Sigmoid colon (tissue), 4 donors: ENCODE results near the gene SHB.

Experiments used
- EP300 ChIP-seq, 4 donors: sonication (generic); formaldehyde crosslinking; IDR thresholded peaks; one replicate each; pipeline ENCODE4 v1.6.1; 2017; ENCODE audit warnings: antibody characterized with exemption in 4 of 4
- POLR2A ChIP-seq, 2 donors: fragments of 450-650 bp; IDR thresholded peaks; one replicate each; pipeline ENCODE4 v1.6.1; 2016; ENCODE audit warnings: antibody characterized with exemption in 2 of 2, mild to moderate bottlenecking in 2 of 2, moderate library complexity in 2 of 2
- TF ChIP-seq, protein P1 (sequence below), 4 experiments: fragments of 450-650 bp in 3 of 4; fragments of 200-600 bp in 1 of 4; IDR thresholded peaks; one replicate each; pipeline ENCODE4 v1.5.1; 2016 to 2019; ENCODE audit warnings: antibody characterized with exemption in 4 of 4, mild to moderate bottlenecking in 3 of 4, moderate library complexity in 2 of 4

DNA sequence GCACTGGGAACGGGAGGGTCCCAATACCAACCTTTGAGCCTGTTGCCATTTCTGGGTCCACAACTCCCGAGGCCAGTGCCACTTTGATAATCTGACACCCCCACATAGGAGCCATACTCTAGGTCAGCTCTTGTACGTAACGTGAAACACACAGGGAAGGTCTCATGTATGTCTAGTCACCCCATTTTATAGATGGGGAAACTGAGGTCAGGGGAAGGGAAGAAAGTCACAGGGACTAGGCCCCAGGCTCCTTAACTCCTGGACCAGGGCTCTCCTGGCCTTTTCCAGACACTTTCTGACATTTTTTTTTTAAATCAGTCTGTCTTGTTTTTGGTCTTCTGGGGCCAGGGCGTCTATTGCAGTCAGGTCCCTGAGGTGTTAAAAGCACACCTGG lies 84.8 kb downstream of the SHB start:
- TF ChIP-seq EP300 (IDR thresholded peaks at IDR 0.05) (no peak), POLR2A (IDR thresholded peaks at IDR 0.05) (no peak)
- TF ChIP-seq, protein P1, sequence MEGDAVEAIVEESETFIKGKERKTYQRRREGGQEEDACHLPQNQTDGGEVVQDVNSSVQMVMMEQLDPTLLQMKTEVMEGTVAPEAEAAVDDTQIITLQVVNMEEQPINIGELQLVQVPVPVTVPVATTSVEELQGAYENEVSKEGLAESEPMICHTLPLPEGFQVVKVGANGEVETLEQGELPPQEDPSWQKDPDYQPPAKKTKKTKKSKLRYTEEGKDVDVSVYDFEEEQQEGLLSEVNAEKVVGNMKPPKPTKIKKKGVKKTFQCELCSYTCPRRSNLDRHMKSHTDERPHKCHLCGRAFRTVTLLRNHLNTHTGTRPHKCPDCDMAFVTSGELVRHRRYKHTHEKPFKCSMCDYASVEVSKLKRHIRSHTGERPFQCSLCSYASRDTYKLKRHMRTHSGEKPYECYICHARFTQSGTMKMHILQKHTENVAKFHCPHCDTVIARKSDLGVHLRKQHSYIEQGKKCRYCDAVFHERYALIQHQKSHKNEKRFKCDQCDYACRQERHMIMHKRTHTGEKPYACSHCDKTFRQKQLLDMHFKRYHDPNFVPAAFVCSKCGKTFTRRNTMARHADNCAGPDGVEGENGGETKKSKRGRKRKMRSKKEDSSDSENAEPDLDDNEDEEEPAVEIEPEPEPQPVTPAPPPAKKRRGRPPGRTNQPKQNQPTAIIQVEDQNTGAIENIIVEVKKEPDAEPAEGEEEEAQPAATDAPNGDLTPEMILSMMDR (IDR thresholded peaks at IDR 0.05): no peak
